SK-N-SH (cell line): ENCODE results near the gene NFATC2IP. TPM values are rescaled to one million over a fixed set of nuclear protein-coding genes. Genes with fewer than 3 reads are reported as not detected.

Experiments used
- CTCF ChIA-PET: fragments of 300-600, 350-600 bp; formaldehyde crosslinking; extraction: SDS; loops from one replicate; lab custom pipeline; 2021; lab: Yijun Ruan, JAX
- POLR2A ChIA-PET: fragments of 350-600 bp; sonication (Branson Sonifier 250); formaldehyde crosslinking; extraction: SDS; loops from one replicate; lab custom pipeline; 2020; ENCODE audit warnings: antibody characterized with exemption, inconsistent platforms; lab: Yijun Ruan, JAX
- DNase-seq: peaks from one replicate; pipeline ENCODE4 v3.0.0; 2012
- H2AFZ ChIP-seq: fragments of 200-600 bp; sonication (generic); 2 replicates; pipeline ENCODE4 v1.8.1; 2016; ENCODE audit warnings: antibody characterized with exemption, mild to moderate bottlenecking, low read depth
- H3F3A ChIP-seq: fragments of 200-600 bp; sonication (generic); replicated peaks from 2 replicates; pipeline ENCODE3; 2016; ENCODE audit warnings: antibody characterized with exemption, mild to moderate bottlenecking; ENCODE audit not compliant: insufficient read depth
- H3K27ac ChIP-seq, 2 experiments: fragments of 200-500 bp in 1 of 2; fragments of 200-600 bp in 1 of 2; sonication (Bioruptor generic) in 1 of 2; sonication (generic), shearing (Covaris generic) in 1 of 2; 2 replicates each; pipeline versions ENCODE4 v1.5.1 to v1.6.1; 2014 to 2016; ENCODE audit warnings: low read depth in 2 of 2, inconsistent platforms in 1 of 2, low read length in 1 of 2, mild to moderate bottlenecking in 1 of 2, mixed read lengths in 1 of 2
- H3K27me3 ChIP-seq: fragments of 200-600 bp; sonication (generic), shearing (Covaris generic); 2 replicates; pipeline ENCODE4 v1.6.1; 2016; ENCODE audit warnings: mixed run types; ENCODE audit not compliant: insufficient read depth
- H3K36me3 ChIP-seq, 2 experiments: fragments of 200-500 bp in 1 of 2; fragments of 200-600 bp in 1 of 2; sonication (Bioruptor generic) in 1 of 2; sonication (generic) in 1 of 2; replicated peaks in 1 of 2; 2 replicates each; pipeline versions ENCODE3 to v1.5.1; 2014 to 2016; ENCODE audit warnings: low read length in 1 of 2, mild to moderate bottlenecking in 1 of 2; ENCODE audit not compliant: insufficient read depth in 2 of 2, control insufficient read depth in 1 of 2
- H3K4me1 ChIP-seq, 2 experiments: fragments of 200-500 bp in 1 of 2; fragments of 200-600 bp in 1 of 2; sonication (Bioruptor generic) in 1 of 2; sonication (generic), shearing (Covaris generic) in 1 of 2; 2 replicates each; pipeline versions ENCODE4 v1.5.1 to v1.6.1; 2014 to 2016; ENCODE audit warnings: low read depth in 1 of 2, low read length in 1 of 2, mixed run types in 1 of 2; ENCODE audit not compliant: insufficient read depth in 2 of 2, control insufficient read depth in 1 of 2
- H3K4me2 ChIP-seq: fragments of 200-600 bp; sonication (generic), shearing (Covaris generic); 2 replicates; pipeline ENCODE4 v1.6.1; 2017; ENCODE audit warnings: mixed run types
- H3K4me3 ChIP-seq, 2 experiments: fragments of 200-500 bp in 1 of 2; fragments of 200-600 bp in 1 of 2; sonication (Bioruptor generic) in 1 of 2; sonication (generic), shearing (Covaris generic) in 1 of 2; 2 replicates each; pipeline versions ENCODE4 v1.5.1 to v1.8.1; 2014 to 2016; ENCODE audit warnings: low read depth in 2 of 2, inconsistent platforms in 1 of 2, low read length in 1 of 2, mild to moderate bottlenecking in 1 of 2, mixed read lengths in 1 of 2, moderate library complexity in 1 of 2
- H3K79me2 ChIP-seq: fragments of 200-600 bp; sonication (generic); 2 replicates; pipeline ENCODE4 v1.8.1; 2017; ENCODE audit warnings: mild to moderate bottlenecking; ENCODE audit not compliant: insufficient read depth
- H3K9ac ChIP-seq: fragments of 200-600 bp; sonication (generic); 2 replicates; pipeline ENCODE4 v1.6.1; 2017; ENCODE audit warnings: mixed run types
- H3K9me2 ChIP-seq: fragments of 200-600 bp; sonication (generic); 2 replicates; pipeline ENCODE4 v1.6.1; 2017; ENCODE audit warnings: mixed run types
- H3K9me3 ChIP-seq: fragments of 200-600 bp; sonication (generic); 2 replicates; pipeline ENCODE4 v1.6.1; 2017; ENCODE audit warnings: mixed run types, mild to moderate bottlenecking, moderate library complexity
- H4K20me1 ChIP-seq: fragments of 200-600 bp; sonication (generic); 2 replicates; pipeline ENCODE4 v1.6.1; 2017; ENCODE audit warnings: mild to moderate bottlenecking, mixed run types; ENCODE audit not compliant: insufficient read depth
- CHD2 ChIP-seq: fragments of 150-350 bp; IDR thresholded peaks from 2 replicates; pipeline ENCODE4 v1.6.1; 2018; ENCODE audit warnings: low read length; ENCODE audit not compliant: partially characterized antibody
- ELF1 ChIP-seq: IDR thresholded peaks from 2 replicates; pipeline ENCODE4 v1.4.0; 2012
- EP300 ChIP-seq, 2 experiments: IDR thresholded peaks; 2 replicates each; pipeline versions ENCODE4 v1.4.0 to v1.6.1; 2012; ENCODE audit warnings: borderline replicate concordance in 1 of 2, low read depth in 1 of 2, low read length in 1 of 2
- FOSL2 ChIP-seq: IDR thresholded peaks from 2 replicates; pipeline ENCODE4 v1.4.0; 2012; ENCODE audit warnings: low read depth, mild to moderate bottlenecking, moderate library complexity, borderline replicate concordance
- JUND ChIP-seq: IDR thresholded peaks from 2 replicates; pipeline ENCODE4 v1.4.0; 2012
- MEF2A ChIP-seq: IDR thresholded peaks from 2 replicates; pipeline ENCODE4 v1.4.0; 2012; ENCODE audit warnings: low read depth, borderline replicate concordance
- MXI1 ChIP-seq: IDR thresholded peaks from 2 replicates; pipeline ENCODE4 v1.6.1; 2012; ENCODE audit warnings: mild to moderate bottlenecking, low read depth, low read length, improper control_type of control experiment
- POLR2AphosphoS5 ChIP-seq: IDR thresholded peaks from 2 replicates; pipeline ENCODE4 v1.6.1; 2012; ENCODE audit warnings: low read depth, low read length
- RFX5 ChIP-seq: IDR thresholded peaks from 2 replicates; pipeline ENCODE4 v1.6.1; 2012; ENCODE audit warnings: mild to moderate bottlenecking, improper control_type of control experiment, low read length
- RXRA ChIP-seq: IDR thresholded peaks from 2 replicates; pipeline ENCODE4 v1.4.0; 2012; ENCODE audit warnings: low read depth, mild to moderate bottlenecking, borderline replicate concordance
- TCF12 ChIP-seq: IDR thresholded peaks from 2 replicates; pipeline ENCODE4 v1.4.0; 2012
- WGBS: methylation state at CpG from one replicate; pipeline ENCODE4 v1.1.6; 2017; ENCODE audit warnings: low lambda C conversion rate; 5-methylcytosine and 5-hydroxymethylcytosine counted together
- polyA plus RNA-seq, 3 experiments: library from polyadenylated mRNA; depleted of rRNA; stranded (reverse); fragments of >200 nt; gene quantifications; 2 replicates each; pipeline ENCODE4 v1.2.3, GENCODE V29; 2012
- TF ChIP-seq, protein P1 (sequence below): IDR thresholded peaks from 2 replicates; pipeline ENCODE4 v1.4.0; 2012; ENCODE audit warnings: low read depth, borderline replicate concordance
- TF ChIP-seq, protein P2 (sequence below): IDR thresholded peaks from 2 replicates; pipeline ENCODE4 v1.4.0; 2012; ENCODE audit warnings: low read depth, borderline replicate concordance
- TF ChIP-seq, protein P3 (sequence below): IDR thresholded peaks from 2 replicates; pipeline ENCODE4 v1.4.0; 2012; ENCODE audit warnings: low read depth

The NFATC2IP gene
- polyA plus RNA-seq, 1 of the 3 experiments (the other 2 are of a cell fraction): 41.9 TPM

DNA sequence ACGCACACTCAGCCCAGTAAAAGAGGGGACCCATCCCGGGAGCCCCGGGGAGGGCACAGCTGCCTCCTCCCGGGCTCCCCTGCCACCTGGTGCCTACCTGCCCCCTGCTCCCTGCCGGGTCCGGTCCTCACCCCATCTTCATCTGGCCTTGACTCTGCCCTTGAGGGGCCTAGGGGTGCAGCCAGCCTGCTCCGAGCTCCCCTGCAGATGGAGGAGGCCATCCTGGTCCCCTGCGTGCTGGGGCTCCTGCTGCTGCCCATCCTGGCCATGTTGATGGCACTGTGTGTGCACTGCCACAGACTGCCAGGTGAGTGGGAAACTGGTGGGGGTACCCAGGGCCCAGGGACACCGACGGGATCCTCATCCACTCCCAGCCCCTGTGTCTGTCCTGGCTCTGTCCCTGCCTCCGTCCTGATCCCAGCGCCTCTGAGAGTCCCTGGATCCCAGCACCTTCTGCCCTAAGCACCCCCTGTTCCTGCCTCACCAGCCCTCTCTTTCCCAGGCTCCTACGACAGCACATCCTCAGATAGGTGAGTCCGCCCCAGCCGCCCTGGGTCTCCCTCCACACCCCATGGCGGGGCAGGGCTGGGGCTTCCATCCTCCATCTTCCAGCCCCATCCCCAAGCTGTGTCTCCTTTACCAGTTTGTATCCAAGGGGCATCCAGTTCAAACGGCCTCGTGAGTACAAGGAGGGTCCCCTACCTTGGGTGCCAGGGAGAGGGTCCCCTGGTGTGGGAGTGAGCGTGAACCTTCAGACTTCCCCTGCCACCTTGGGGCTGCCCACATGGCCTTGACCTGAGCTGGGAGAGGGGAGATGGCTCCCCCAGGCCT lies 34.7 kb downstream of the NFATC2IP start:
- H2AFZ ChIP-seq: no peak overlapping the region
- no peaks in the 10 kb centered on the region for H3K9me2 ChIP-seq
- no peak for DNase-seq
- no peak overlapping the region for H3K27ac ChIP-seq
- H3K79me2 ChIP-seq: no peaks in the 10 kb centered on the region
- ChIA-PET POLR2A (interaction anchor here (2.6 kb wide), 1 partner anchor 11 kb away, joined by 8 read pairs; the partner anchor contains the start of gene SPNS1), CTCF (interaction anchor here (1.0 kb wide), 1 partner anchor 12 kb away, joined by 3 read pairs; no protein-coding TSS in a partner anchor)
- H3K4me1 ChIP-seq: no peaks in the 10 kb centered on the region
- no peaks in the 10 kb centered on the region for H3K27me3 ChIP-seq
- no peaks in the 10 kb centered on the region for H3F3A ChIP-seq
- H4K20me1 ChIP-seq: no peaks in the 10 kb centered on the region
- H3K4me2 ChIP-seq: no peak overlapping the region
- 97% methylated on average over 11 of the region's 19 CpGs for WGBS
- H3K9ac ChIP-seq: no peak overlapping the region
- TF ChIP-seq EP300 (IDR thresholded peaks at IDR 0.05; ENCODE audit: borderline replicate concordance in 1 of 2, low read depth in 1 of 2, low read length in 1 of 2) (no peak), JUND (no peak), POLR2AphosphoS5 (no peak), FOSL2 (no peak), CHD2 (no peak), TCF12 (no peak), MXI1 (no peak), RFX5 (no peak), ELF1 (no peak), RXRA (no peak), MEF2A (no peak)
- TF ChIP-seq, protein P1, sequence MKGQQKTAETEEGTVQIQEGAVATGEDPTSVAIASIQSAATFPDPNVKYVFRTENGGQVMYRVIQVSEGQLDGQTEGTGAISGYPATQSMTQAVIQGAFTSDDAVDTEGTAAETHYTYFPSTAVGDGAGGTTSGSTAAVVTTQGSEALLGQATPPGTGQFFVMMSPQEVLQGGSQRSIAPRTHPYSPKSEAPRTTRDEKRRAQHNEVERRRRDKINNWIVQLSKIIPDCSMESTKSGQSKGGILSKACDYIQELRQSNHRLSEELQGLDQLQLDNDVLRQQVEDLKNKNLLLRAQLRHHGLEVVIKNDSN: no peak
- TF ChIP-seq, protein P2, sequence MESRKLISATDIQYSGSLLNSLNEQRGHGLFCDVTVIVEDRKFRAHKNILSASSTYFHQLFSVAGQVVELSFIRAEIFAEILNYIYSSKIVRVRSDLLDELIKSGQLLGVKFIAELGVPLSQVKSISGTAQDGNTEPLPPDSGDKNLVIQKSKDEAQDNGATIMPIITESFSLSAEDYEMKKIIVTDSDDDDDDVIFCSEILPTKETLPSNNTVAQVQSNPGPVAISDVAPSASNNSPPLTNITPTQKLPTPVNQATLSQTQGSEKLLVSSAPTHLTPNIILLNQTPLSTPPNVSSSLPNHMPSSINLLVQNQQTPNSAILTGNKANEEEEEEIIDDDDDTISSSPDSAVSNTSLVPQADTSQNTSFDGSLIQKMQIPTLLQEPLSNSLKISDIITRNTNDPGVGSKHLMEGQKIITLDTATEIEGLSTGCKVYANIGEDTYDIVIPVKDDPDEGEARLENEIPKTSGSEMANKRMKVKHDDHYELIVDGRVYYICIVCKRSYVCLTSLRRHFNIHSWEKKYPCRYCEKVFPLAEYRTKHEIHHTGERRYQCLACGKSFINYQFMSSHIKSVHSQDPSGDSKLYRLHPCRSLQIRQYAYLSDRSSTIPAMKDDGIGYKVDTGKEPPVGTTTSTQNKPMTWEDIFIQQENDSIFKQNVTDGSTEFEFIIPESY: no peak
- peaks cover 16 to 28% of the 10 kb centered on the region in 2 experiments for H3K36me3 ChIP-seq
- no peaks in the 10 kb centered on the region for H3K9me3 ChIP-seq
- H3K4me3 ChIP-seq: no peak overlapping the region

DNA sequence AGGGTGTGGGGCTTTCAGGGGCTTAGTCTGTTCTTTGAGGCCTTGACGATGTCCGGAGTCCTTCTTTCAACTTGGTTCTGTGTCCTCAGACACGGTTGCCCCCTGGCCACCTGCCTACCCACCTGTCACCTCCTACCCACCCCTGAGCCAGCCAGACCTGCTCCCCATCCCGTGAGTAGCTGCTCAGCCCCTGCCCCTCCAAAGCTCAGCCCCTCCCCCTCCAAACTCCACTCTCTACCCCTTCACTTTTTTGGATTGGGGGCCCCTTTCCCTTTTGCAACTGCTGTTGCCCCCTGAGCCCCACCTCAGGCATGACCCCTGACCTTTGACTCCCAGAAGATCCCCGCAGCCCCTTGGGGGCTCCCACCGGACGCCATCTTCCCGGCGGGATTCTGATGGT lies 35.3 kb downstream of the NFATC2IP start:
- Histone ChIP-seq H4K20me1 (no peaks in the 10 kb centered on the region), H3K79me2 (no peaks in the 10 kb centered on the region), H3K27me3 (no peaks in the 10 kb centered on the region), H2AFZ (no peak overlapping the region), H3K9me3 (no peaks in the 10 kb centered on the region), H3K36me3 (peaks cover 14 to 25% of the 10 kb centered on the region in 2 experiments), H3K4me3 (no peak overlapping the region), H3K9me2 (no peaks in the 10 kb centered on the region), H3K4me1 (no peaks in the 10 kb centered on the region), H3F3A (no peaks in the 10 kb centered on the region), H3K27ac (no peak overlapping the region), H3K4me2 (no peak overlapping the region)
- ChIA-PET CTCF (interaction anchor here (1.0 kb wide), 1 partner anchor 13 kb away, joined by 3 read pairs; no protein-coding TSS in a partner anchor), POLR2A (interaction anchor here (2.6 kb wide), 1 partner anchor 12 kb away, joined by 8 read pairs; the partner anchor contains the start of gene SPNS1)
- 94% methylated on average over 7 of the region's 9 CpGs for WGBS
- no peak for DNase-seq
- TF ChIP-seq, protein P3, sequence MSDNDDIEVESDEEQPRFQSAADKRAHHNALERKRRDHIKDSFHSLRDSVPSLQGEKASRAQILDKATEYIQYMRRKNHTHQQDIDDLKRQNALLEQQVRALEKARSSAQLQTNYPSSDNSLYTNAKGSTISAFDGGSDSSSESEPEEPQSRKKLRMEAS: no peak
- TF ChIP-seq, all 33 proteins: peak for 0
- H3K9ac ChIP-seq: no peak overlapping the region
